Stimulated activated CD8-positive, alpha-beta memory T cell treated with anti-CD3 and anti-CD28 coated beads, Interleukin-7, amount 100 ng/mL, for 24 hours (primary cell): ENCODE results near the gene AARS2.
"Not testable (repeated sequence)": the region's sequence is repeated elsewhere in the genome, so short reads cannot be mapped to it uniquely, and the experiment has no call there.

ENCODE experiments used
- DNase-seq: peaks from one replicate; pipeline ENCODE4 v3.0.0-alpha.2; 2020; ENCODE audit warnings: low read depth

Gene AARS2

DNA sequence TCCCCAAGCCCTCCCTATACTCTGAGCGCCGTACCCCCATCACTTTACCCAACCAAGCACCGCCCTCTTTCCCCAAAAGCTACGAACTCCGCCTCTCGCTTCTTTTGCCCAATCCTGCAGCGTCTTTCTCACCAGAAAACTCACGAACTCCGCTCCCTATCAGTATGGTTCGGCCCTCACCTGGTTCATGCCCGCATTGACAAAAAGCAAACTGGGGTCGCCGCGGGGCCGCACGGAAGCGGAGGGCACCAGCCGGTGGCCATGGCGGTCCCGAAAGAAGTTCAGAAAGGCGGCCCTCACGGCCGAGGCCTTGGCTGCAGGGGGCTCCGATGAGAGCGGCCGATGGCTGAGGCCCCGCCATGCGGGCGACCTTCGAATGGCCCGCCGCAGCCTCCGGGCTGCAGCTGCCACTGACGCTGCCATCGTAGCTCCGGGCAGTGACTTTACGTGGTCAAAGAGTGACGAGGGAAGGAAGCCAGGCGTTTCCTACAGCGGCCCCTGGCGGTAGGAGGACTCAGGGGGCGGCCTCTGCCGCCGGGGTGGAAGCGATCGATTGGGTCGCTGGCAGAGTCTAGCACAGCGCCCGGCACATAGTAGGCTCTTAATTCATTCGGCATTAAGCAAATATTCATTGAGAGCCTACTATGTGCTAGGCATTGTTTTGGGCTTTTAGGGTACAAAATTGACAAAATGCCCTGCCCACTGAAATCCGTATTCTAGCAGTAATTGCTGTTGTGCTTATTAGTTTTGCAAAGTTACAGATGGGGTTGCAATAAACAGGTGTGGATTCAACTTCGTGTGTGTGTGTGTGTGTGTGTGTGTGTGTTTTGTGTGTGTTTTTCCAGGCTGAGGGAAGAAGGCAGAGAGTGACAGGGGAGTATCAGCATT is at the start of gene AARS2:
Gene AARS2, minus strand, starts transcription at position 447 of the 888 bp plus-strand sequence. Its CDS starts 24 bp downstream, at position 423.
- peak; percentile 93 for DNase-seq

DNA sequence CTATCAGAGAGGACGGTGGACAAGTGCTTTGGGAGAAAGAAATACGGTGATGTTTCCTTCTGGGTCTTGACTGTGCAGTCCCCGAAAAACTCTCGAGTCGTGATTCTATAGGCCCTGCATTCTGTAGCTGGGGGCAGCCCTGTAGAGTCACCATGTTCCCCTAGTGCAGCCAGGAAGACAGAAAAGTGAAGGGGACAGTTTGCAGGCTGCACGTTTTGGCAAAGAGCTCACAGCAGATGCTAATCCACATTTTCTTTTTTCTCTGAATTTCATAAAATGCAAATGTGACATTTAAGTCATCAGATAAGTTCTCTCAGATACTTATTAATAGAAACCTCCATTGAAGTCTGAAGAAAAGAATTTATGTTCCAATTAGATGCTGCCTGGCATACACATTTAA is 48.8 kb upstream of the AARS2 start:
- no peak for DNase-seq

DNA sequence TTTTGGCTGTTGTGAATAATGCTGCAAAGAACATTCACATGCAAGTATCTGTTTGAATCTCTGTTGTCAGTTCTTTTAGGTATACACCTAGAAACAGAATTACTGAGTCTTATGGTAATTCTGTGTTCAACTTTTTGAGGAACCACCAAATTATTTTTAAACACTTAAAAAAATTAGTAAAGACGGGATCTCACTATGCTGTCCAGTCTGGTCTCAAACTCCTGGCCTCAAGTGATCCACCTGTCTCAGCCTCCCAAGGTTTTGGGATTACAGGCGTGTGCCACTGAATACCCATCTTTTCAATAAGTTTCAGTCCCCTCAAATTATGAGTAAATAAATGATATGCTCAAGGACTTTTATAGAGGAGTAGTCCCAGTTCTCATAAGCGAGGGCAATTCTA is 46.8 kb upstream of the AARS2 start:
- DNase-seq: no peak

DNA sequence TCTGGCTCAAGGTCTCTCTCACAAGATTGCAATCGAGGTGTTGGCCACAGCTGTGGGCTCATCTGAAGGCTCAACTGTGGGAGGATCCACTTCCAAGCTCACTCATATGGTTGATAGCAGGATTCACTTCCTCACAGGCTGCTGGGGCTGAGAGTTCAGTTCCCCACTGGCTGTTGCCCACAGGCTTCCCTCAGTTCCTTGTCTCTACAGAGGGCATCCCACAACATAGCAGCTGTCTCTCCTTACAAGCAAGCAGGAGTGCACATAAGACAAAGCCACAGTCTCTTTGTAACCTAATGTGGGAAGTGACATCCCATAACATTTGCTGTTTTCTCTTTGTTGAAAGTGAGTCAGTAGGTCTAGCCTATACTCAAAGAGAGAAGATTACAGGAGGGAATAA is 43.3 kb upstream of the AARS2 start:
- no peak for DNase-seq

DNA sequence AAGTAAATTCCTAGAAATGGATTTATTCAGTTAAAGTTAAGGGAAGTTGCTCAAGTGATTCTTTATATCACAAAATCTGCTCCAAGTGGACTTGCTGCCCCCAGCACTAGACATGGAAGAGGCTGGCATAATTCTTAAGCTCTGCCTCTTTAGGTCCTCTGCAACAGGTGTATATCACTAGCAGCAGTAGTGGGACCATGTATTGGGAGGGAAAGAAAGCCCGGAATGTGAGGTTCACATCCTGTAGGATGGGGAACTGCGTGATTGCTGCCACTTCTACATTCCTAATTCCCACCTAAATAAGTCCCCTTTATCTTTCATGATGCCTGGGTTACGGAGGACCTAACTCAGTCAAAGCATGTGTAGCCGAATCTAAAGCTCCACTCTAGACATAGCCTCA is 42.5 kb upstream of the AARS2 start:
- DNase-seq: no peak

DNA sequence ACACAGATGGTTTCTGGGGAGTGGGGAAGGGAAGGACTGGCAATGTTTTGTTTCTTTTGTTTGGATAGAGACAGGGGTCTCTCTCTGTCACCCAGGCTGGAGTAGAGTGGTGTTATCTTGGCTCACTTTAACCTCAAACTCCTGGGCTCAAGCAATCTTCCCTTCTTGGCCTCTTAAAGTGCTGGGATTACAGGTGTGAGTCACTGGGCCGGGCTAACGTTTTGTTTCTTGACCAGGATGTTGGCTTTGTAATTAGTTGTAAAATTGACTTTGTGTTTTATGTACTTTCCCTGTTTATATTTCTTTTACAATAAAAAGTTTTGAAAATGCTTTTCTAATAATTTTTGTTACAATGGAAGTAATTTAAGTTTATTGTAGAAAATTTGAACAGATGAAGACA is 40.2 kb upstream of the AARS2 start:
- DNase-seq: no peak

DNA sequence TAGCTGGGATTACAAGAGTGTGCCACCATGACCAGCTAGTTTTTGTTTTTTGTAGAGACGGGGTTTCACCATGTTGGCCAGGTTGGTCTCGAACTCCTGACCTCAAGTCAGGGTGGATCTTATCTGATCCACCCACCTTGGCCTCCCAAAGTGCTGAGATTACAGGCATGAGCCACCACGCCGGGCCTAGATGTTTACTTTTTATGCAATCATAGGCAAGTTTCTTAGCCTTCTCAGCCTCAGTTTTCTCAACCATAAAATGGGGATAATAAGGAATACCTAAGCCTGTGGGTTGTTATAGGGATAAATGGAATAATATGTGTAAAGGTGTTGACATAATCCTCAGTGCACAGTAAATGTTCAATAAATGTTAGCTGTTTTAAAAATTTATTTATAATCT is 39.1 kb upstream of the AARS2 start:
- no peak for DNase-seq

DNA sequence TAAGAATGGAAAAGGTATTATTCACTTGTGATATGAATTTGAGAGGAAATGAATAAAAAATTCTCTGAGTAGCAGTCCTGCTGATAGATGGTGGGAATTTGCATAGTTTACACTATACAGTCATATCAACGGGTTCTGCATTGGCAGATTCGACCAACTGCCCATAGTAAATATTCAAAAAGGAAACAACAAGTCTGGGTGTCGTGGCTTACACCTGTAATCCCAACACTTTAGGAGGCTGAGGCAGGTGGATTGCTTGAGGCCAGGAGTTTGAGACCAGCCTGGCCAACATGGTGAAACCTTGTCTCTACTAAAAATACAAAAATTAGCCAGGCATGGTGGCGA is 37.5 kb upstream of the AARS2 start:
- DNase-seq: not testable (repeated sequence)

DNA sequence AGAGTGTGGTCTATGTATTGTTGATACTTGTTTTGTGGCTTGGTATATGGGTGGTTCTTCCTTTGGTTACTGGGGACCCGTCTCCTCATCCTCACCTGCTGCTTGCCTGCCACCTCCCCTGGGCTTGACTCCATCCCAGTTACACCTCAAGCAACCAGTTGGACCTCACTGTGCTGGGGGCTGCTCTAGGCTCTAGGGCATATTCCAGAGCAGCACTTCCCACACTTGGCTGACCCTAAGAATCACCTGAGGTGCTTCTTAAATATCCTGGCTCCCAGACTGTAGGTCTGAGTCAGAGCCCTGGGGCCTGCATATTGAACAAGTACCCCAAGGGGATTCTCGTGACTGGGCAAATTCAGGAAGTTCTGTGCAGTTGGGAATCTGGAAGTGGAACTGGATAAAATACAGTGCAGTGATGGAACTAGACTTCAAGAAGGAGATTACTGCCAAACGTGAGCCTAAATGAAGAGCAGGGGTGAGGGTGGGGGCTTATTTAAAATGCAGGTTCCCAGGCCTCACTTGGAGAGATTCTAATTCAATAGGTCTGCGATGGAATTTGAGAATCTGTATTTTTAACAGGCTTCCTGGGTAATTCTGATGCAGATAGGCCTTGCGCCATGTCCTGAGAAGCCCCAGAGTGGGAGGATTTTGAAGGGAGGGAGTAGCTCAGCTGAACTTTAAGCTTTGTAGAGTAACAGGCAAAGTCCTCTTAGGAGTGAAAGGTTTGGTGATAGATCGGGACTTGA is 36.9 kb upstream of the AARS2 start:
- DNase-seq: no peak

DNA sequence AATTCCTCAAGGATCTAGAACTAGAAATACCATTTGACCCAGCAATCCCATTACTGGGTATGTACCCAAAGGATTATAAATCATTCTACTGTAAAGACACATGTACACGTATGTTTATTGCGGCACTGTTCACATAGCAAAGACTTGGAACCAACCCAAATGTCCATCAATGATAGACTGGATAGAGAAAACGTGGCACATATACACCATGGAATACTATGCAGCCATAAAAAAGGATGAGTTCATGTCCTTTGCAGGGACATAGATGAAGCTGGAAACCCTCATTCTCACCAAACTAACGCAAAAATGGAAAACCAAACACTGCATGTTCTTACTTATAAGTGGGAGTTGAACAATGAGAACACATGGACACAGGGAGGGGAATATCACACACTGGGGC is 33.7 kb upstream of the AARS2 start:
- DNase-seq: not testable (repeated sequence)

DNA sequence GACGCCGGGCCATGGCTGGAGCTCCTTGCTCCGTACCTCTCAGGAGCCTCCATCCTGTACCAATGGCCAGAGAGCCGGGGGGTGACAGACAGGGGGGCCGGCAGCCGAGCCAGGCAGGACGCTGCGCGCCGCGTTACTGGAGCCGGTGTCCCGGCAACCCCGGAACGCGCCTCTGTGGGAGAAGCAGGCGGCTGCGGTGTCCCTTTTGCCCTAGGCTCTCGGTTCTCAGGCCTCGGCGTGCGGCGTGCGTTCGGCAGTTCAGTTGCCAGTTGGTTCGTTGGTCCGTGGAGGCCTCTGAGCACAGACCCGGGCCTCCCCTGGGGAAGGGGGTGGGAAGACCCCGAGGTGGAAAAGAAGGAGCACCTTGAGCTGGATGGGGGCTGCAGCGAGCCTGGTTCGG is 29.3 kb upstream of the AARS2 start, which contains the start of gene SPATS1:
Gene SPATS1, plus strand, starts transcription at position 162 of the 400 bp plus-strand sequence. CDS start 446 bp downstream, outside the sequence.
- no peak for DNase-seq

DNA sequence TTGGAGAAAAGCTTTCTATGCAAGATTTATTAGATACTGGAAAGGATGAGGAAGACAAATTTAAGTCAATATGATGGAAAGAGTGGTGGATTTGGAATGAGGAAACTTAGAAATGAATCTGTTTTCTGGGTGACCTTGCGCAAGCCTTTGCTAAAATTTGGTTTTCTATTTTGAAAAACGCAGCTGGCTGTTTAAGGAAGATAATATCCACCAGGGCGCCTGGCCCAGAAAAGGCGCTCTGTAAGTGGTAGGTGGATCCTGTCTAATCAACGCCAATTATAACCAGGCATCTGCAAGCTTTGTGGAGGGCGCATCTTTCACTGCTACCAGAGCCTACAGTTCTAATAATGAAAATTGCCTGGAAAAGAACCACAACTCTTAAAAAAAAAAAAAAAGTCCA is 28.9 kb upstream of the AARS2 start:
- no peak for DNase-seq

DNA sequence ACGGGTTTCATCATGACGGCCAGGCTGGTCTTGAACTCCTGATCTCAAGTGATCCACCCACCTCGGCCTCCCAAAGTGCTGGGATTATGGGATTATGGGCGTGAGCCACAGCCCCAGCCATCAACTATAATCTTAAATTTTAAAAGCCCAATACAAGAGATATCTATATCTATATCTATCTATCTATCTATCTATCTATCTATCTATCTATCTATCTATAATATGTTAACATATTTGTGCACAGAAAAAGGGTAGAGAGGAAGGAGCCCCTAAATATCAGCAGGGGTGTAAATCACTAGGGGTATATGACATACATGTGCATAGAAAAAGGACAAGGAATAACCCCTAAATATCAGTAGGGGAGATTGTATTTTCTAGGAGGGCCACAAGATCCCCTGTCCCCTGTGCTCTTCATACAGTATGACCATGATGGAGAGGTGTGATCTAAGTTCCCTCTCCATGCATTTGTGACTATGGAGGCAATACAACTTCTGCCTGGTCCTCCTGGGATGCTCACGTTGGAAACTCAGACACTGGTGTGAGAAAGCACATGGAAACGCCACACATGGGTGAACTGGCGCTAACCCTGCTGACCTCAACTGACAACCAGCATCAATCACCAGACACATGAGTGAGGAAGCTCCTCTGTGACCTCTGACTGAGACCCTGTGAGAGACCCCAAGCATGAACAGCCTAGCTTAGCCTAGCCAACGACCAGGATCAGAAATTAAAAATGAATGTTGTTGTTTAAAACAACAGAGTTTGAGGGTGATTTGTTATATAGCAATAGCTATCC is 28.1 kb upstream of the AARS2 start:
- DNase-seq: no peak

DNA sequence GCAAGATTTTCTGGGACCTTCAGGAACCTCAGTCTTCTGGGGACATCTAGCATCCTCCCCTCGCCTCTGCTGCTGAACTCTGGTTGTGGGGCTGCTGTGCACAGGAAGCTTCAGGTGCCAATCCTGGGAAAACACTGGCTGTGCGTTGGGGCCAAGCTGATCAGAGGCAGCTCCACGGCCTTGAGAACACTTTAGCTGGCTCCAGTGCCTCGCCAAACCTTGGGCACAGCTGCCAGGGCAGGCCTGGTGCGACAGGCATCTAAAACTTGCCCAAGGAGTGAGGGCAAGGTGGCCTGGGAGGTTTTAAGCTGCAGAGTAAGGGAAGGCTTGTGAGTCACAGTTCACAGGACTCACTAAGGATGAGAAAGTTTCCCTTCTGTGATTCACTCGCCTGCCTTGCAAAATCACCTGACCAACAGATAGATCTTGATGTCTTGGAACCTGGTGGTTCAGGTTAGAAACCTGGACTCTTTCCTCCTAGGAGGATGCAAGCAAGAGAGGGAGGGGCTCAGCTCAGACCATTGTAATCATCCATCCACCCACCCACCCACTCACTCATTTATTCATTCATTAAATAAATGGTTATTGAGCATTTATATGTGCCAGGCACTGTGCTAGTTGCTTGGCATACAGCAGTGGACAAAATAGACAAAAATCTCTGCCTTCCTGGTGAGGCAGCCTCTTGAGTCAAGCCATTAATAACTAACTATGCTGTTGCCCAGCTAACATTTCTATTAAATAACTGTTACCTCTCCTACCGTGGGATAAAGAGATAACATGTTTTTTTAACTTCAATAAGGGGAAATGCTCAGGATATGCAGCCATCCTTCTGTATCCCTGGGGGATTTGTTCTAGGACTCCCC is 26.8 kb upstream of the AARS2 start:
- DNase-seq: no peak

DNA sequence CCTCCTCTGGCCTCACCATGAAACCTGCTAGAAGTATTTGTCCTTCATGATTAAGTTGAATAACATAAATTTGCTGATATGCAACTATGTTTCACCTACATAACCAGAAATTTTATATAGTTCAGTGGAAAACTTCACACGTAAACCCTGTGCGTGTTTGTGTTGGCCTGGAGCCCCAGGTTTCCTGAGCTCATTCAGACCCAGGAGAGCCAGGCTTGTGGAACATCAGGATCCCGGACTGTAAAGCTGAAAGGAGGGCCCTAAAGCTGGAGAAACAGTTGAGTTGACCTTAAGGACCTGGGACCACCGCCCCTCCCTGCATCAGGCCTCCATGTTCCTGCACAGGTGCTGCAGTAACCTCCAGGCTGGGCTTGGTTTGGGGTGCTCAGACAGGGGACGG is 26.2 kb upstream of the AARS2 start:
- DNase-seq: no peak

DNA sequence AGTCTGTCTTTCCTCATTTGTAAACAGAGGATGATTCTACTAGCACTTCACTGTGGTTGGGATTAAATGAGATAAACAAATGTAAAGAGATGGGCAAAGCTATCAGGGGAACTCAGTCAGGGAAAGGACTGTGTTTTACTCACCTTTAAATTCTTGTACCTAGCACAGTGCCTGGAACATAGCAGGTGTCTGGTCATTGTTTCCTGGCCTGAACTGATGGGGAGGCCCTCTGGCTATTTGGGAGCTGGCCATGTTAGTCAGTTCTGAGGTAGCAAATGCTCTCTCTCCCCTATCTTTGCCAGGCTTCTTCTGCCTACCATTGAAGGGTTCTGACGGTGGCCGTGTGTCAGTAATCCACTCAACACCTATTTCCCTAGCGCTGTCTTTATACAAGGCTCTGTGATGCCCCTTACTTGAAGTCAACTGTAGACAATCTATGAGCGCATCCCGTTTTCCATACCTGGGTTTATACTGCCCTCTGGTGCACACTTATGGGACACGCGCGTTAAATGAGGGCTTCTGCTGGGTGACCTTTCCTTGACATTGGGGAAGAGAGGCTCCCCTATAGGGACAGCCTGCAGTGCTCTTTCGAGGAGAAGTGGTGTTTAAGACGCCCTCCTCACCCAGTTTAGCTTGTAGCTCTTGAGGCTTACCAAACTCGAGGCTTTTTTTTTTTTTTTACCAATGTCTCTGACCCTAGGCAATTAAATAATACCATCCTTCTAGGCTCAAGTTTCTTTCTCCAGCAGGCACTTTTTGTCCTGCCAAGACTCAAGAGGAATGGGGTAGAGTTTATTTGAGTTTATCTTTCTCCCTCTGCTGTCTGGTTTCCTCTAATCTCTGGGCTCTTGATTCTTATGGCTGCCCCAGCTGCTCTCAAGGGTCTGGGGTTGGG is 25.3 kb upstream of the AARS2 start:
- peak; percentile 43 for DNase-seq

DNA sequence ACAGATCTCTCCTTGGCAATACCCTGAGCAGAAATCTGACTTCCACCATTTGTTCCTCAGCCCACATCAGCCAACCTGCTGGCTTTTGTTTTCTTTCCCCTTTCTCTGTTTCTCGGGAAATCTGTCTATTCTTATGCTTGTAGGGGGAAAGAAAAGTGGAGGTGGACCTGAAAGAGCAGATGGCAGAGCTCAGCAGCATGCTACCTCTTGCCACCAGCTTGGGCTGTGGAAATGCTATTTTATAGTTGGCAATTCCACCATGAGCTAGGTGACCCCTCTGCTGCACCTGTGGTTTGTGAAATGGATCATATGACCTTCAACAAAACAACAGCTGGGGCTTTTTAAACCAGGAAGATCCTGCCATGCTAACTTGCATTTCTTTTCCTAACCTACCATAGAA is 22.5 kb upstream of the AARS2 start:
- DNase-seq: no peak

DNA sequence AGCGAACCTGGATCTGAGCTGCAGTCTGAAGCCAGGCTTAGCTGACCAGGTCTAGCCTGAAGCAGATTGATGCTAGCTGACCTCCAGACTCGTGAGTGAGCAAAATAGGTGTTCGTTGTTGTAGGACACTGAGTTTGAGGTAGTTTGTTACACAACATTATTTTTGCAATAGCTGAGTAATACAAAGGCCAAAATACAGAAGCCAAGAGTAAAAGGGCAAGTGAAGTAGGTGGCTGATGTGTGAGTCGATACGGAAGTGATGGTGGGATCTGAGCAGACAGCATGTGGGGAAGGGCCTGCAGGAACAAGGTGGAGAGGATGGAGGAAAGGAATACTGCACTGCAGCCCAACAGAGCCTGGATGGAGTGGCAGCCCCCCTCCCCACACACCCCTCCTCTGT is 20.8 kb upstream of the AARS2 start:
- no peak for DNase-seq

DNA sequence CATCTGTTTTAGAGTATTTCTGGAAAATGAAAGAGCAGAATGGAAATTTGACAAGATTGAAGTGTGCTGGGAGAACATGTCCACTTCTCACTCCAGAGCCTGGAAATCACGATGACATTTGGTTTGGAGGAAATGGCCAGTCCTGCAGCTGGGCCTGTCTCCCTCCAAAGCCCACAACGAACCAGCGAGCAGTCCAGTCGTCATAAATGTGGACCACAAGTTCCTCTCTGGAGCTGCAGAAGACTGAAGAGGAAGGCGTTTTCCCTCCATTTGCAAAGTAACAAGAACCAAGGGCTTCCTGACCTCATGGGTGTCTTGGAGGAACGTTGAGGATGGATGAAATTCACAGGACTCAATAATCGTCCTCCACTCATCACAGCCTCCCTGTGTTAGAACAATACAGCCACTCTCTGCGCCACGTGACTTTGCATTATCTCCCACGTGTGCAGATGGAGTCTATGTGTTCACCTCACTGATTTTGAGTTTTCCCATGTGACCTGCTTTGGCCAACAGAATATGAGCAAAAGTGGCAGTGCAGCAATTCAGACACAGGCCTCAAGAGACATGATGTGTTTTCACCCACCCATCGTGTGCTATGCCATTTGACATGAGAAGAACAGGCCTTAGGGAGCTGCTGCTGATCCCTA is 20.2 kb upstream of the AARS2 start:
- DNase-seq: no peak

DNA sequence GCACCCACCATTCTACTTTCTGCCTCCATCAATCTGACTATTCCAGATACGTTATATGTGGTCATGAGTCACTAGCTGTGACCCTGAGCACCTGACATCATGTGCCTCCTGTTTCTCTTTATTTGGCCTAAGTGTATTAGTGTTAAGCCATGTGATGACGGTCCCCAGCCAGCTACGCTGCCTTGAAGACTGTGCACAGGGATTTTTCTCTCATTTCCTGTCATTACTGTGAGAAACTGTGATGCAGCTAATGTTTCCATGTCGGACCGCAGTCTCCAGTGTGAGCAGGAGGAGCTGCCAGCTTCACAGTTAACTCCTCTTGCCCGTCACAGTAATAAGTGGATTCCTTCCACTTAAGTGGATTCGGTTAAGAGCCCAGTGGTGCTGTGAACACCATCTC is 19.4 kb upstream of the AARS2 start:
- DNase-seq: no peak
